Nephron (organoid): ENCODE data around the gene NKD2.

Experiments
- H3K27ac Mint-ChIP-seq, 3 experiments: 2 replicates each; pipeline ENCODE4 v1.8.0; 2020; ENCODE audit warnings: mixed read lengths in 3 of 3, mild to moderate bottlenecking in 2 of 3, moderate library complexity in 1 of 3
- H3K27me3 Mint-ChIP-seq: 2 replicates; pipeline ENCODE4 v1.8.0; 2021; ENCODE audit warnings: low read depth, mild to moderate bottlenecking, moderate library complexity, mixed read lengths
- H3K36me3 Mint-ChIP-seq: 2 replicates; pipeline ENCODE4 v1.8.0; 2020; ENCODE audit warnings: low read depth, mixed read lengths
- H3K4me1 Mint-ChIP-seq: 2 replicates; pipeline ENCODE4 v1.8.0; 2020; ENCODE audit warnings: mixed read lengths
- H3K4me3 Mint-ChIP-seq, 3 experiments: 2 replicates each; pipeline ENCODE4 v1.8.0; 2020; ENCODE audit warnings: mild to moderate bottlenecking in 3 of 3, mixed read lengths in 3 of 3, moderate library complexity in 2 of 3
- H3K9me3 Mint-ChIP-seq: 2 replicates; pipeline ENCODE4 v1.8.0; 2020; ENCODE audit warnings: mixed read lengths
- TF ChIP-seq, protein P1 (sequence below), 3 experiments: fragments of 200-600 bp; sonication (generic); IDR thresholded peaks; one replicate each; pipeline ENCODE4 v1.5.0; 2021; ENCODE audit warnings: antibody characterized with exemption in 3 of 3; ENCODE audit not compliant: unreplicated experiment in 3 of 3

The NKD2 gene

DNA sequence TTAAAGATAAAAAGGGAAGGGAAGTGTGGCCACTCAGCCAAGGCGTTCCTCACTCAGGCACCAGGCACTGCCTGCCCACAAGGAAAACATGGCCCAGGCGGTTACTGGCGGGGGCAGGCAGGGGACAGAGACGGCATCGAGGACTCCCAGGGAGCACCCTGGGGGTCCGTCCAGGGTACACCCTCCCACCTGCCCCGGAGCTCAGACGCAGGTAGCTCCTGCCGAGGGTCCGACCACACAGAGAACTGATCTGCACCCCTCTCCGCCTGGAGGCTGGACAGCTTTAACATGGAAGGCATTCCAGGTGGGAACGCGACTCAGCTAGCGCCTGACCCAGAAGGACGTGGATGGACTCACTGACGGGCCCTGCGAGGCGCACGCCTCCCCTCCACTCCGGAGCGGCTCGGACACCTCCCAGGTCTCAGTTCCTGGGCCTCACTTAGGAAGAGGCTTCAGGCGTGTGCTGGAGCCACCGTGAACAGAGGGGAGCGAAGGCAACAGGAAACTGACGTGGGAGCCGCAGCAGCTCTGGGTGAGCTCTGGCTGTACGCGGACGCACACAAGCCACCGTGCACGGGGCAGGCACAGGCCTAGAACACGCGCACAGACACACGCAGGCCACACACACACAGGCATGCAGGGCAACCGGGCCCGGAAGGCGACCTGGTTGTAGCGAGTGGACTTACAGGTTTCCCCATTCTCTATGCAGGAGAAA, 47.5 kb downstream of the NKD2 start:
- Mint-ChIP-seq H3K36me3 (peaks cover 19% of the 10 kb centered on the region), H3K27me3 (no peaks in the 10 kb centered on the region), H3K27ac (no peak overlapping the region), H3K4me1 (peaks cover 5% of the 10 kb centered on the region), H3K4me3 (no peak overlapping the region), H3K9me3 (no peaks in the 10 kb centered on the region)
- TF ChIP-seq, protein P1, sequence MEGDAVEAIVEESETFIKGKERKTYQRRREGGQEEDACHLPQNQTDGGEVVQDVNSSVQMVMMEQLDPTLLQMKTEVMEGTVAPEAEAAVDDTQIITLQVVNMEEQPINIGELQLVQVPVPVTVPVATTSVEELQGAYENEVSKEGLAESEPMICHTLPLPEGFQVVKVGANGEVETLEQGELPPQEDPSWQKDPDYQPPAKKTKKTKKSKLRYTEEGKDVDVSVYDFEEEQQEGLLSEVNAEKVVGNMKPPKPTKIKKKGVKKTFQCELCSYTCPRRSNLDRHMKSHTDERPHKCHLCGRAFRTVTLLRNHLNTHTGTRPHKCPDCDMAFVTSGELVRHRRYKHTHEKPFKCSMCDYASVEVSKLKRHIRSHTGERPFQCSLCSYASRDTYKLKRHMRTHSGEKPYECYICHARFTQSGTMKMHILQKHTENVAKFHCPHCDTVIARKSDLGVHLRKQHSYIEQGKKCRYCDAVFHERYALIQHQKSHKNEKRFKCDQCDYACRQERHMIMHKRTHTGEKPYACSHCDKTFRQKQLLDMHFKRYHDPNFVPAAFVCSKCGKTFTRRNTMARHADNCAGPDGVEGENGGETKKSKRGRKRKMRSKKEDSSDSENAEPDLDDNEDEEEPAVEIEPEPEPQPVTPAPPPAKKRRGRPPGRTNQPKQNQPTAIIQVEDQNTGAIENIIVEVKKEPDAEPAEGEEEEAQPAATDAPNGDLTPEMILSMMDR (IDR thresholded peaks at IDR 0.05; ENCODE audit: unreplicated experiment in 3 of 3) = no peak

DNA sequence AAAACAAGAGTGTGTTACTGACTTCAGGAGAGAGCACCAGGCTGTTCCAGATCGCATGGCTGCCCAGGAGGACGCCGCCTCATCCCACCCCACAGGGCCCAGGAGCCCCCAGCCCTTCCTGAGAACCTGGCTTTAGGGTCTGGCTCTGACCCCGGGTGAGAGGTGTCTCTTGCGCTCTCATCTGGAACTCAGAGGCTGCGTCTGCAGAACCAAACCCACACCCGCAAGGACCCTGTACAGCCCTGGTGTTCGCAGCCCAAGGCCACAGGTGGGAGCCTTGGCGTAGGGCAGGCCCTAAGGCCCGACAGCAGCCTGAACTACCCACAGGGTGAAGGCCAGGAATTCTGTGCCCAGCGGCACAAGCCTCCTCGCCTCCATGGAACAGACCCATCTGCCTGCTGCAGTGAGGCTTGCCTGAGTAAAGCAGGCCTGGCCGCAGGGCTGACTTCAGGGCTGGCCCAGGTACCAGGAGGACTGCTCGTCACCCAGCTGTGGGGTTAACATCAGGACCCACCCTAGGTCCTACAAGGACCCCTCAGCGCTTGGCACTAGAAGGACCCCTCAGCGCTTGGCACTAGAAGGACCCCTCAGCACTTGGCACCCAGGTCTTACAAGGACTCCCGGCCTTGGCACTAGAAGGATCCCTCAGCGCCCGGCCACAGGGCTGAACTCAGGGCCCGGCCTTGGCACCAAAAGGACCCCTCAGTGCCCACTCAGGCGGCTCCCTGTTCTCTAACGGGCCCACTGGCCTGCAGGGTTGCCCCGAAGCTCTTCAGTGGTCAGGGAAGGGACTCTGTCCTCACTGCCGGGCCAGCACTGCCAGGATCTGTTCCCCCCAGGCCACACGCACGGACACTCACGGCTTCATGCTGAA, 48.2 kb downstream of the NKD2 start:
- Mint-ChIP-seq H3K4me3 (no peak overlapping the region), H3K36me3 (peaks cover 15% of the 10 kb centered on the region), H3K27ac (no peak overlapping the region), H3K27me3 (no peaks in the 10 kb centered on the region), H3K9me3 (no peaks in the 10 kb centered on the region), H3K4me1 (no peaks in the 10 kb centered on the region)
- TF ChIP-seq, protein P1 (IDR thresholded peaks at IDR 0.05; ENCODE audit: unreplicated experiment in 3 of 3) = no peak

DNA sequence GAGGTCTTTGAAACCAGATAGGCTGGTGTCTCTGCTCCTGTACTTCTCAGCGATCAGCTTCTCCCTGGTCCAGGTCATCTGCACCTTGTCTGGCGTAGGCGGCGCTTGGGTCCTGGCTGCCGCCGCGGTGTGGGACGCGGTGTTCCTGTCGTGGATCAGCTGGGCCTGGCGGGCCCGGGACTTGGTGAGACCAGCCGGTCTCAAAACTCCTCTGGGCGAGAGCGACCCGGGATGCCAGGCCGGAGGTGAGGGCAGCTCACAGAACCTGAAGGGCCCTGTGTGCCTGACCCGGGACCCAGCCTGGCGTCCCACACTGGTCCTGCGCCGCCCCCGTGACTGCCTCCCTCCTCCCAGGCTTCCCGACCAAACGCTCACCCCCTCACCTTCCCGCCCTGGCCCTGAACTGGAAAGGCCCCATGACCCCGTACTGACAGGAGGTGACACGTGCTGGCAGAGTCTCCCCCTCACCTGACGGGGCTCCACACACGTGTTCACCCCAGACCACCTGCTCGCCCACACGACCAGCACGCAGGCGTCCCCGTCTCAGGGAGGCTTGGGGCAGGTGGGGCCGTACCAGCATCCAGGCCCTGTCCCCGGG, 49.0 kb downstream of the NKD2 start:
- Mint-ChIP-seq H3K4me3 (no peak overlapping the region), H3K36me3 (peaks cover 14% of the 10 kb centered on the region), H3K27me3 (no peaks in the 10 kb centered on the region), H3K9me3 (no peaks in the 10 kb centered on the region), H3K27ac (no peak overlapping the region), H3K4me1 (no peaks in the 10 kb centered on the region)
- TF ChIP-seq, protein P1 (IDR thresholded peaks at IDR 0.05; ENCODE audit: unreplicated experiment in 3 of 3) = no peak

DNA sequence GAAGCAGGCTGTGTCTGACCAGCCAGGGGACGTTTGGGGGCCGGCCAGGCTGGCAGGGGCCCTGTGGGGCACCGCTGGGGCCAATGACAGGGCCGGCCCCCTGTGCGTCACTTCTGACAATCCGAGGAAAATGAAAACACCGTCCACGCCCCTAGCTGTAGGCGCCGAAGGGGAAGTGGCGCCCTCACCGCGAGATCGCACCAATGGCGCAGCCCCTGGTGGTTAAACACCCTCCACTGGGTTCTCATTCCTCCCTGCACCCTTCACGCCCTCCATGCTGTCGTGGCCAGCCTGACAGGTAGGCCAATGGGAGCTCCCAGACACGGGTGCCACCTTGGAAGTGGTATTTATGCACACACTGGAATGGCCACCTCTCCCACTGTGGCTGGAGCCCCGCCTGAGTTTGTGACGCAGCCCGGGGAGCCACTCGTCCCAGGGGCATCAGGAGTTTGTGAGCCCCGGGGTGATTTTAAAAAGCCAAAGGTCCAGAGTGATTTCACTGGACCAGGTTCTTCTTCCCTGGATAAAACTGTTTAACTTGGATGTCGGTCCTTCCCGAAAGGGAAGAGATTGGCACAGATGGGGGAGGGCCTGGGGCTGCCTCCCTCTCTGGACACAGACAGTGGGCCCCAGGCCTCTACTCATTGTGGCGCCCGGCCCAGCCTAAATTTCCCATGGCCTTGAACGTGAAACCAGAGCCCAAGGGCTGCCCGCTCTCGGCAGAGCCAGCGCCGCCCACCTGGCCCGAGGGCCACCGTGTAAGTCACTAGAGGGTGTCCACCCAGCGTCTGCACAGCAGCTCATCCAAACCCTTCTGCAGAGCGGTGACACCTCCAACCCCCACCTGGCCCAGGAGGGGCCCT, 49.7 kb downstream of the NKD2 start:
- Mint-ChIP-seq H3K4me1 (no peaks in the 10 kb centered on the region), H3K27ac (no peak overlapping the region), H3K36me3 (peaks cover 14% of the 10 kb centered on the region), H3K4me3 (no peak overlapping the region), H3K27me3 (no peaks in the 10 kb centered on the region), H3K9me3 (no peaks in the 10 kb centered on the region)
- TF ChIP-seq, protein P1 (IDR thresholded peaks at IDR 0.05; ENCODE audit: unreplicated experiment in 3 of 3) = no peak

DNA sequence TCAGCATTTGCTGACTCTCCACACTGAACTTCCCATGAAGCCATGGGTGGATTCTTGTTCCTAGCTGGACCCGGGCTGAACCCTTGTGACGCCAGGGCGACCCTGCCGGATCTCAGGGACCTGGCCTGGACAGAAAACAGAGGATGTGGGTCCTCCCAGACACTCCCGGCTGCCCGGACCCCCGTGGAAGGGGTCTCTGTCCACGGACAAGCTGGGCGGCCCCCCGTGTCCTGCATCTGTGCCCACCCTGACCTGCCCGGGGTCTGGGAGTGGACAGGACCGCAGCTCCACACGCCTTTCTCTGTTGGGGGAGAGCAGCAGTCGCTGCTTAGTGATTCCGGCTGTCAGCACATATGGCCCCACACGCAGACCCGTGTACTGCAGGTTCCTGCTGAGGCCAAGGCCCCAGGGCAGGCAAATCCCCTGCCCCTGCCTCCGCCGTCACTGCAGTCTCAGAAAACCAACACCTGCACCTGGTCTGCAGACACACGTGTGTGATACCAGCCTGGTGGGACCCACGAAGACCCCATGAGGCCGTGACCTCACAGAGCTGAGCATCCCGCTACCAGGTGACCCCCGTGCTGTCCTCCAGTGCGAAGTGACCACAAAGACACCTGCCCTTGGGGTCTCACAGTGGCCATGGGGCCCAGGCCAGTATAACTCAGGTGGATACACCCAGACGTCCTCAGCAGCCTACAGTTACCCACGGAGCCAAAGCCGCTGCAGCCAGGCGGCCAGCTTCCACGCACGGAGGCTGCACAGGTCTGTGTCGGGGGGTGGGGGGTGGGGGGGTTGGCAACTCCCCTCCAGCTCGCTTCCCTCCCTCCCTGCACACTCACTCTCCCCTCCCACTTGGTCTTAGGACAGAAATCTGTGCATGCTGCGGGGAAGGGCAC, 50.6 kb downstream of the NKD2 start:
- no peak overlapping the region for H3K4me3 Mint-ChIP-seq
- peaks cover 14% of the 10 kb centered on the region for H3K36me3 Mint-ChIP-seq
- TF ChIP-seq, protein P1 (IDR thresholded peaks at IDR 0.05; ENCODE audit: unreplicated experiment in 3 of 3) = no peak
- H3K27ac Mint-ChIP-seq = no peak overlapping the region
- no peaks in the 10 kb centered on the region for H3K27me3 Mint-ChIP-seq
- H3K9me3 Mint-ChIP-seq = no peaks in the 10 kb centered on the region
- H3K4me1 Mint-ChIP-seq = no peaks in the 10 kb centered on the region
